GM23248 (cell line): ENCODE results near the gene C1QL3.

Experiments used
- EZH2 ChIP-seq: fragments of 200-600 bp; sonication (generic); IDR thresholded peaks from 2 replicates; pipeline ENCODE4 v1.6.1; 2018; ENCODE audit warnings: antibody characterized with exemption, mild to moderate bottlenecking; ENCODE audit not compliant: insufficient read depth, poor library complexity, severe bottlenecking
- EZH2phosphoT487 ChIP-seq: fragments of 200-600 bp; sonication (generic); IDR thresholded peaks from 2 replicates; pipeline ENCODE4 v1.6.1; 2018; ENCODE audit warnings: antibody characterized with exemption, moderate library complexity, mild to moderate bottlenecking, low read depth; ENCODE audit not compliant: insufficient read depth

DNA sequence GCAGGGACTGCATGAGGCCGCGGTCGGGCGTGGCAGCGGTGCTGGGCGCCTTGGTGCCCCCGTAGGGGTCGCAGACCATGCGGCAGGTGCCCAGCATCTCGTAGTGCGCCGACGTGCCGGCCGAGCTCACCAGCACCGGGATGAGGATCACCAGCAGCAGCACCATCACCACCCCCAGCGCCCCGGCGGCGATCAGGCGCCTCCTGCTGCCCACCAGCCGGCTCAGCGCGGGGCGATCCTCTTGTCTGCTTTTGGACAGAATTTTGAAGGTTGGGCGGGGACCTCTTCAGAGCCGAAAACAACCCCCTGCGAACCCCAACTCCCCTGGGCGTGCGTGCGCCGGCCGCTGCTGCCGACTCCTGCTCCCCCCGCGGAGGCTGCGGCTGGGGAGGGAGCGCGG, 779 bp downstream of the C1QL3 start:
- no peak for TF ChIP-seq EZH2
- no peak for TF ChIP-seq EZH2phosphoT487
